ENCODE data around the gene RUNX3. TPM values are rescaled to one million over a fixed set of nuclear protein-coding genes. Genes with fewer than 3 reads are reported as not detected.

RUNX3 gene
- total and polyA plus RNA-seq, 2 donors (not counting 3 experiments of a cell fraction or from before 2014, with no cell fraction given), result not detected

- no peak for DNase-seq (ENCODE audit: low read depth, low spot score)
- no peak for FAIRE-seq
- Histone ChIP-seq H3K4me1 (ENCODE audit: control insufficient read depth, extremely low read depth, insufficient read depth, low read length) (no peaks in the 10 kb centered on the region), H3K9ac (replicated peaks; ENCODE audit: extremely low read depth, insufficient read depth, low read length) (no peak overlapping the region), H2AFZ (ENCODE audit: low read depth, low read length) (no peak overlapping the region), H3K36me3 (ENCODE audit: control insufficient read depth in 2 of 2, extremely low read depth in 1 of 2, insufficient read depth in 2 of 2, low read length in 2 of 2) (no peaks in the 10 kb centered on the region), H3K9me3 (replicated peaks; ENCODE audit: control insufficient read depth, insufficient read depth, low read length) (no peaks in the 10 kb centered on the region), H4K20me1 (replicated peaks; ENCODE audit: control insufficient read depth, extremely low read depth, insufficient read depth, low read length) (no peaks in the 10 kb centered on the region), H3K4me2 (ENCODE audit: insufficient read depth, low read length) (no peak overlapping the region), H3K27me3 (ENCODE audit: control insufficient read depth in 2 of 2, insufficient read depth in 2 of 2, low read length in 2 of 2) (peaks cover 0 to 4% of the 10 kb centered on the region in 2 experiments), H3K27ac (ENCODE audit: insufficient read depth, low read depth, low read length) (no peak overlapping the region), H3K9me1 (replicated peaks; ENCODE audit: control insufficient read depth, extremely low read depth, insufficient read depth, low read length) (no peaks in the 10 kb centered on the region), H3K79me2 (ENCODE audit: control insufficient read depth, insufficient read depth, low read length) (no peaks in the 10 kb centered on the region), H3K4me3 (replicated peaks in 1 of 3; ENCODE audit: insufficient read depth in 1 of 3, low read depth in 1 of 3, low read length in 3 of 3) (no peak overlapping the region)
- no TSS peak for BruUV-seq (replicated peaks)
- POLR2A ChIA-PET, result no interaction called here
- TF ChIP-seq JUN (IDR thresholded peaks at IDR 0.05; ENCODE audit: borderline replicate concordance, insufficient read depth, insufficient read length, low read depth), result no peak
- TF ChIP-seq GATA2 (IDR thresholded peaks at IDR 0.05; ENCODE audit: insufficient read depth, insufficient read length, low read depth, low read length), result no peak
- TF ChIP-seq, protein P1, sequence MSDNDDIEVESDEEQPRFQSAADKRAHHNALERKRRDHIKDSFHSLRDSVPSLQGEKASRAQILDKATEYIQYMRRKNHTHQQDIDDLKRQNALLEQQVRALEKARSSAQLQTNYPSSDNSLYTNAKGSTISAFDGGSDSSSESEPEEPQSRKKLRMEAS (IDR thresholded peaks at IDR 0.05; ENCODE audit: insufficient read depth, insufficient read length), result no peak
- dilution Hi-C loops (cut with MboI; ENCODE audit: extremely low pct_ligation_motif_present, low sequenced_read_pairs) (no loop called here), intact Hi-C loops (cut with micrococcal nuclease) (no loop called here)
- CTCF ChIA-PET, result no interaction called here
These were observed 39.2 kb downstream of the RUNX3 start for GRCh38 chr1:24890887-24891286.

DNA sequence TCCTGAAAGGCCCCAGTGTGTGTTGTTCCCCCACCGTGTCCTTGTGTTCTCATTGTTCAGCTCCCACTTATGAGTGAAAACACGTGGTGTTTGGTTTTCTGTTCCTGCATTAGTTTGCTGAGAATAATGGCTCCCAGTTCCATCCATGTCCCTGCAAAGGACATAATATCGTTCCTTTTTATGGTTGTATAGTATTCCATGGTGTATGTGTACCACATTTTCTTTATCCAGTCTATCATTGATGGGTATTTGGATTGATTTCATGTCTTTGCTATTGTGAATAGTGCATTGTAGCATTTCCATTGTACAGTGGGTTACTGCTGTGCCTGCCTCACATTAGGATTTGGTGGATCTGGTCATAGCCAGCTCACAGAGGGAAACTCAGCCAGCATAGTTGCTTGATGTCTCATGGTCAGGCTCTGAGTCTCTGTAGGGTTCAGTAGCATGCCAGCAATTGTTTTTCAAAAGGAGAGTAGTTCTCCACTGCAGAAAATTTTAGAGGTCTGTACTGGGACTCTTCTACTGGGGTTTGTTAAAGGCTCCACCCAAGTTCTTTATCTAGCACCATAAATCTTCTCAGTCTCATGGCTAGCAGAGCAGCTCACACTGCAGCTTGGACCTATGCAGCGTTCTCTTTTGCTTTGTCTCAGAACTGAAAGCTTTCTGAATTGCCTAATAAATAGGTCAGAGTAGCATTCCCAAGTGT is 41.0 kb downstream of the RUNX3 start:
- ChIA-PET POLR2A (no interaction called here), CTCF (interaction anchor here (2.3 kb wide), 1 partner anchor 9 kb away, joined by 9 read pairs; no protein-coding TSS in a partner anchor)
- no peaks in the 10 kb centered on the region for H3K36me3 ChIP-seq (ENCODE audit: control insufficient read depth in 2 of 2, extremely low read depth in 1 of 2, insufficient read depth in 2 of 2, low read length in 2 of 2)
- H3K9me1 ChIP-seq (replicated peaks; ENCODE audit: control insufficient read depth, extremely low read depth, insufficient read depth, low read length), result no peaks in the 10 kb centered on the region
- intact Hi-C loops (cut with micrococcal nuclease), result no loop called here
- no peak overlapping the region for H3K4me2 ChIP-seq (ENCODE audit: insufficient read depth, low read length)
- H3K79me2 ChIP-seq (ENCODE audit: control insufficient read depth, insufficient read depth, low read length), result no peaks in the 10 kb centered on the region
- TF ChIP-seq JUN (IDR thresholded peaks at IDR 0.05; ENCODE audit: borderline replicate concordance, insufficient read depth, insufficient read length, low read depth) (no peak), POLR2AphosphoS5 (IDR thresholded peaks at IDR 0.05; ENCODE audit: insufficient read depth, low read depth, low read length) (no peak), FOS (IDR thresholded peaks at IDR 0.05; ENCODE audit: borderline replicate concordance, insufficient read depth, low read length) (no peak), POLR2A (IDR thresholded peaks at IDR 0.05; ENCODE audit: low read depth, low read length) (no peak), EZH2 (IDR thresholded peaks at IDR 0.05; ENCODE audit: borderline replicate concordance, low read depth, low read length, severe bottlenecking) (no peak), MYC (IDR thresholded peaks at IDR 0.05; ENCODE audit: low read depth, low read length) (no peak), GATA2 (IDR thresholded peaks at IDR 0.05; ENCODE audit: insufficient read depth, insufficient read length, low read depth, low read length) (no peak)
- TF ChIP-seq, protein P2, sequence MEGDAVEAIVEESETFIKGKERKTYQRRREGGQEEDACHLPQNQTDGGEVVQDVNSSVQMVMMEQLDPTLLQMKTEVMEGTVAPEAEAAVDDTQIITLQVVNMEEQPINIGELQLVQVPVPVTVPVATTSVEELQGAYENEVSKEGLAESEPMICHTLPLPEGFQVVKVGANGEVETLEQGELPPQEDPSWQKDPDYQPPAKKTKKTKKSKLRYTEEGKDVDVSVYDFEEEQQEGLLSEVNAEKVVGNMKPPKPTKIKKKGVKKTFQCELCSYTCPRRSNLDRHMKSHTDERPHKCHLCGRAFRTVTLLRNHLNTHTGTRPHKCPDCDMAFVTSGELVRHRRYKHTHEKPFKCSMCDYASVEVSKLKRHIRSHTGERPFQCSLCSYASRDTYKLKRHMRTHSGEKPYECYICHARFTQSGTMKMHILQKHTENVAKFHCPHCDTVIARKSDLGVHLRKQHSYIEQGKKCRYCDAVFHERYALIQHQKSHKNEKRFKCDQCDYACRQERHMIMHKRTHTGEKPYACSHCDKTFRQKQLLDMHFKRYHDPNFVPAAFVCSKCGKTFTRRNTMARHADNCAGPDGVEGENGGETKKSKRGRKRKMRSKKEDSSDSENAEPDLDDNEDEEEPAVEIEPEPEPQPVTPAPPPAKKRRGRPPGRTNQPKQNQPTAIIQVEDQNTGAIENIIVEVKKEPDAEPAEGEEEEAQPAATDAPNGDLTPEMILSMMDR (IDR thresholded peaks at IDR 0.05; ENCODE audit: extremely low read depth in 1 of 2, insufficient read depth in 1 of 2, low read depth in 1 of 2, low read length in 2 of 2), result no peak
- TF ChIP-seq, protein P1 (IDR thresholded peaks at IDR 0.05; ENCODE audit: insufficient read depth, insufficient read length), result no peak
- H3K4me1 ChIP-seq (ENCODE audit: control insufficient read depth, extremely low read depth, insufficient read depth, low read length), result no peaks in the 10 kb centered on the region
- BruUV-seq (replicated peaks), result no TSS peak
- dilution Hi-C loops (cut with MboI; ENCODE audit: extremely low pct_ligation_motif_present, low sequenced_read_pairs), result no loop called here
- H3K4me3 ChIP-seq (replicated peaks in 1 of 3; ENCODE audit: insufficient read depth in 1 of 3, low read depth in 1 of 3, low read length in 3 of 3), result no peak overlapping the region
- no peaks in the 10 kb centered on the region for H4K20me1 ChIP-seq (replicated peaks; ENCODE audit: control insufficient read depth, extremely low read depth, insufficient read depth, low read length)
- no peak overlapping the region for H3K27ac ChIP-seq (ENCODE audit: insufficient read depth, low read depth, low read length)
- peaks cover 0 to 4% of the 10 kb centered on the region in 2 experiments for H3K27me3 ChIP-seq (ENCODE audit: control insufficient read depth in 2 of 2, insufficient read depth in 2 of 2, low read length in 2 of 2)
- no peak for FAIRE-seq
- no peak overlapping the region for H2AFZ ChIP-seq (ENCODE audit: low read depth, low read length)
- DNase-seq (ENCODE audit: low read depth, low spot score), result no peak
- H3K9me3 ChIP-seq (replicated peaks; ENCODE audit: control insufficient read depth, insufficient read depth, low read length), result no peaks in the 10 kb centered on the region
- H3K9ac ChIP-seq (replicated peaks; ENCODE audit: extremely low read depth, insufficient read depth, low read length), result no peak overlapping the region
